Naive thymus-derived CD4-positive, alpha-beta T cell (primary cell): ENCODE measurements around the gene ERCC5. TPM values are rescaled to one million over a fixed set of nuclear protein-coding genes. Genes with fewer than 3 reads are reported as not detected.
A peak's percentile ranks its signal among the peaks of the same experiment; 100 is the strongest.

Experiments used
- ATAC-seq: fragments of 150-1000 bp; cut with Tn5 transposase; 2 replicates; pipeline ENCODE4 v1.10.0; 2021; ENCODE audit warnings: mild to moderate bottlenecking, moderate library complexity
- CTCF ChIA-PET: fragments of 350-600 bp; sonication (Branson Sonifier 250); formaldehyde crosslinking; loops from one replicate; lab custom pipeline; 2021; ENCODE audit warnings: antibody characterized with exemption; lab: Charles Lee
- POLR2A ChIA-PET: fragments of 350-600 bp; sonication (Branson Sonifier 250); formaldehyde crosslinking; loops from one replicate; lab custom pipeline; 2021; ENCODE audit warnings: antibody characterized with exemption, inconsistent platforms; lab: Charles Lee
- DNase-seq, 9 donors: peaks; one replicate each; pipeline versions ENCODE4 v3.0.0 to v3.0.0-alpha.2; 2020 to 2022; ENCODE audit warnings: mixed read lengths in 1 of 9
- H3K27ac ChIP-seq: one replicate; pipeline ENCODE4 v1.7.0; 2013; ENCODE audit warnings: mild to moderate bottlenecking, low read depth, low read length, moderate library complexity
- H3K27me3 ChIP-seq, 2 donors: one replicate each; pipeline ENCODE4 v1.7.0; 2013; ENCODE audit warnings: low read length in 2 of 2, mild to moderate bottlenecking in 2 of 2, moderate library complexity in 2 of 2; ENCODE audit not compliant: control insufficient read depth in 2 of 2, insufficient read depth in 2 of 2
- H3K36me3 ChIP-seq, 3 experiments: 1 replicate in 2 of 3; 2 replicates in 1 of 3; pipeline ENCODE4 v1.7.0; 2013; ENCODE audit warnings: low read length in 3 of 3, mild to moderate bottlenecking in 3 of 3, moderate library complexity in 1 of 3; ENCODE audit not compliant: insufficient read depth in 3 of 3, control insufficient read depth in 2 of 3
- H3K4me1 ChIP-seq, 2 donors: one replicate each; pipeline ENCODE4 v1.7.0; 2013; ENCODE audit warnings: low read length in 2 of 2, mild to moderate bottlenecking in 2 of 2, moderate library complexity in 1 of 2; ENCODE audit not compliant: control insufficient read depth in 2 of 2, insufficient read depth in 2 of 2
- H3K4me3 ChIP-seq: 2 replicates; pipeline ENCODE4 v1.7.0; 2013; ENCODE audit warnings: mild to moderate bottlenecking, low read length
- H3K9me3 ChIP-seq, 3 experiments: 1 replicate in 2 of 3; 2 replicates in 1 of 3; pipeline ENCODE4 v1.7.0; 2013; ENCODE audit warnings: low read length in 3 of 3; ENCODE audit not compliant: control insufficient read depth in 2 of 3
- H3K27ac Mint-ChIP-seq, 9 donors: one replicate each; pipeline ENCODE4 v1.8.0; 2020 to 2022; ENCODE audit warnings: mixed read lengths in 9 of 9, mild to moderate bottlenecking in 8 of 9, moderate library complexity in 5 of 9, inconsistent platforms in 2 of 9
- H3K27me3 Mint-ChIP-seq, 5 donors: one replicate each; pipeline ENCODE4 v1.8.0; 2021 to 2022; ENCODE audit warnings: mixed read lengths in 5 of 5, mild to moderate bottlenecking in 1 of 5
- H3K36me3 Mint-ChIP-seq, 5 donors: one replicate each; pipeline ENCODE4 v1.8.0; 2020 to 2022; ENCODE audit warnings: mixed read lengths in 5 of 5, mild to moderate bottlenecking in 3 of 5, inconsistent platforms in 1 of 5
- H3K4me1 Mint-ChIP-seq, 7 donors: one replicate each; pipeline ENCODE4 v1.8.0; 2020 to 2022; ENCODE audit warnings: mixed read lengths in 7 of 7, mild to moderate bottlenecking in 3 of 7, inconsistent platforms in 1 of 7
- H3K4me3 Mint-ChIP-seq, 10 donors: one replicate each; pipeline ENCODE4 v1.8.0; 2020 to 2022; ENCODE audit warnings: mild to moderate bottlenecking in 10 of 10, mixed read lengths in 10 of 10, moderate library complexity in 6 of 10, inconsistent platforms in 2 of 10
- H3K9me3 Mint-ChIP-seq, 11 donors: one replicate each; pipeline ENCODE4 v1.8.0; 2020 to 2022; ENCODE audit warnings: mixed read lengths in 11 of 11, mild to moderate bottlenecking in 4 of 11, inconsistent platforms in 1 of 11, moderate library complexity in 1 of 11
- intact Hi-C, 2 donors: fragments of 100-400 bp; cut with micrococcal nuclease; formaldehyde crosslinking; loops; one replicate each; pipeline ENCODE4 v1.15.1; 2023
- polyA plus RNA-seq, 2 donors: library from polyadenylated mRNA; unstranded; fragments of 300-500 nt; fragmentation: Illumina TruSeq; gene quantifications; one replicate each; pipeline ENCODE4 v1.2.3, GENCODE V29; 2021
- total RNA-seq, 6 experiments: library from RNA in 5 of 6; stranded (reverse) in 5 of 6; gene quantifications; 1 replicate in 5 of 6; 2 replicates in 1 of 6; pipeline ENCODE4 v1.2.3 and lab custom pipeline; 2021 to 2026

Gene ERCC5
- total and polyA plus RNA-seq, 7 experiments from 2014 or later, result 48.6 to 158 (median 93.4) TPM

- H3K36me3 ChIP-seq, result no peaks in the 10 kb centered on the region
- CTCF ChIA-PET, result no interaction called here
- H3K4me3 Mint-ChIP-seq, result no peak overlapping the region
- H3K9me3 ChIP-seq, result no peaks in the 10 kb centered on the region
- H3K27me3 Mint-ChIP-seq, result peaks cover 28 to 50% (median 35%) of the 10 kb centered on the region in 5 donors
- H3K4me3 ChIP-seq, result no peak overlapping the region
- no peaks in the 10 kb centered on the region for H3K27me3 ChIP-seq
- H3K4me1 Mint-ChIP-seq, result peaks cover 0 to 5% (median 0%) of the 10 kb centered on the region in 7 donors
- H3K4me1 ChIP-seq, result no peaks in the 10 kb centered on the region
- no peaks in the 10 kb centered on the region for H3K9me3 Mint-ChIP-seq
- DNase-seq, result no peak
- intact Hi-C loops, result no loop called here
- no peaks in the 10 kb centered on the region for H3K36me3 Mint-ChIP-seq
- no peak overlapping the region for H3K27ac ChIP-seq
- POLR2A ChIA-PET, result no interaction called here
- ATAC-seq, result no peak
- H3K27ac Mint-ChIP-seq, result peak overlapping the region in 1 of 9 donors; percentile 8
Observed at GRCh38 chr13:102912599-102912998, 66.8 kb downstream of the ERCC5 start.

DNA sequence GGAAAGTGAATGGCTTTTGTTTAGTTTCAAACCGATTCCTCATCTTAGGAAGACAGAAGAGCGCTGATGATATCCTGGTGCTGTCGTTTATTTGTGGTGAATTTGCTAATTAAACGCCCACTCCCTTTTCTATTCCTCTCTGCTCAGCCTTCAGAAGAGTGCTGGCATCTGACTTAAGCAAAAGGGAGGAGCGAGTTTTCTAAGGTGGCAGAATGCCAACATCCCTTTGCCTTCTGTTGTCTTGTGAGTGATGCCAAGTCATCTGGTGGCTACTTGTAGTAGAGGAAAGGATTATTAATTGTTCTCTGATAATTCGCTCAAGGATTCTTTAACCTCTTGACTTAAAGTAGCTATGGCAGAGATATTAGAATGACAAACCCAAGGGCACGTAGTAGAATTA, 68.1 kb downstream of the ERCC5 start:
- H3K4me3 Mint-ChIP-seq, result no peak overlapping the region
- no peak for DNase-seq
- Histone ChIP-seq H3K27me3 (no peaks in the 10 kb centered on the region), H3K27ac (no peak overlapping the region), H3K4me1 (no peaks in the 10 kb centered on the region), H3K4me3 (no peak overlapping the region), H3K36me3 (no peaks in the 10 kb centered on the region), H3K9me3 (no peaks in the 10 kb centered on the region)
- ChIA-PET POLR2A (no interaction called here), CTCF (interaction anchor here (0.6 kb wide), 1 partner anchor 159 kb away, joined by 3 read pairs; no protein-coding TSS in a partner anchor)
- H3K27me3 Mint-ChIP-seq, result peaks cover 28 to 45% (median 36%) of the 10 kb centered on the region in 5 donors
- H3K27ac Mint-ChIP-seq, result no peak overlapping the region
- H3K4me1 Mint-ChIP-seq, result peaks cover 0 to 5% (median 0%) of the 10 kb centered on the region in 7 donors
- intact Hi-C loops, result no loop called here
- H3K9me3 Mint-ChIP-seq, result peaks cover 0 to 5% (median 0%) of the 10 kb centered on the region in 11 donors
- no peaks in the 10 kb centered on the region for H3K36me3 Mint-ChIP-seq
- no peak for ATAC-seq

- intact Hi-C loops, result no loop called here
- H3K9me3 ChIP-seq, result no peaks in the 10 kb centered on the region
- no peak overlapping the region for H3K27ac Mint-ChIP-seq
- H3K4me1 Mint-ChIP-seq, result peaks cover 0 to 5% (median 0%) of the 10 kb centered on the region in 7 donors
- H3K4me1 ChIP-seq, result no peaks in the 10 kb centered on the region
- H3K27ac ChIP-seq, result no peak overlapping the region
- no peaks in the 10 kb centered on the region for H3K36me3 ChIP-seq
- ChIA-PET POLR2A (no interaction called here), CTCF (no interaction called here)
- peaks cover 33 to 49% (median 41%) of the 10 kb centered on the region in 5 donors for H3K27me3 Mint-ChIP-seq
- no peaks in the 10 kb centered on the region for H3K36me3 Mint-ChIP-seq
- H3K4me3 ChIP-seq, result no peak overlapping the region
- peaks cover 0 to 7% (median 4%) of the 10 kb centered on the region in 11 donors for H3K9me3 Mint-ChIP-seq
- H3K4me3 Mint-ChIP-seq, result no peak overlapping the region
- DNase-seq (no peak), ATAC-seq (no peak)
- H3K27me3 ChIP-seq, result no peaks in the 10 kb centered on the region
Observed at GRCh38 chr13:102914339-102914930, 68.6 kb downstream of the ERCC5 start.

- peaks cover 0 to 13% (median 7%) of the 10 kb centered on the region in 11 donors for H3K9me3 Mint-ChIP-seq
- H3K36me3 Mint-ChIP-seq, result no peaks in the 10 kb centered on the region
- H3K9me3 ChIP-seq, result no peaks in the 10 kb centered on the region
- no peak overlapping the region for H3K4me3 ChIP-seq
- CTCF ChIA-PET, result no interaction called here
- no peaks in the 10 kb centered on the region for H3K4me1 ChIP-seq
- peaks cover 0 to 3% of the 10 kb centered on the region in 2 donors for H3K27me3 ChIP-seq
- H3K4me3 Mint-ChIP-seq, result no peak overlapping the region
- H3K27me3 Mint-ChIP-seq, result peaks cover 25 to 50% (median 40%) of the 10 kb centered on the region in 5 donors
- no peaks in the 10 kb centered on the region for H3K36me3 ChIP-seq
- intact Hi-C loops, result no loop called here
- H3K27ac Mint-ChIP-seq, result no peak overlapping the region
- POLR2A ChIA-PET, result no interaction called here
- no peak overlapping the region for H3K27ac ChIP-seq
- H3K4me1 Mint-ChIP-seq, result peaks cover 0 to 5% (median 0%) of the 10 kb centered on the region in 7 donors
- ATAC-seq (no peak), DNase-seq (no peak)
Observed at GRCh38 chr13:102915393-102915930, 69.6 kb downstream of the ERCC5 start.

GRCh38 chr13:102917019-102917418, 71.2 kb downstream of the ERCC5 start:
- Mint-ChIP-seq H3K36me3 (no peaks in the 10 kb centered on the region), H3K4me1 (peaks cover 0 to 5% (median 0%) of the 10 kb centered on the region in 7 donors), H3K27me3 (peaks cover 19 to 65% (median 54%) of the 10 kb centered on the region in 5 donors), H3K4me3 (no peak overlapping the region), H3K9me3 (peaks cover 0 to 13% (median 7%) of the 10 kb centered on the region in 11 donors), H3K27ac (no peak overlapping the region)
- H3K4me3 ChIP-seq, result no peak overlapping the region
- H3K4me1 ChIP-seq, result no peaks in the 10 kb centered on the region
- ChIA-PET POLR2A (no interaction called here), CTCF (no interaction called here)
- no peak for ATAC-seq
- intact Hi-C loops, result loop anchor here in 1 of 2 donors (2.0 kb wide), 1 partner anchor 336 kb away; no protein-coding TSS in a partner anchor
- peaks cover 0 to 3% of the 10 kb centered on the region in 2 donors for H3K27me3 ChIP-seq
- H3K27ac ChIP-seq, result no peak overlapping the region
- no peaks in the 10 kb centered on the region for H3K9me3 ChIP-seq
- no peak for DNase-seq
- H3K36me3 ChIP-seq, result no peaks in the 10 kb centered on the region

GRCh38 chr13:102922184-102922583, 76.4 kb downstream of the ERCC5 start:
- no peaks in the 10 kb centered on the region for H3K4me1 ChIP-seq
- Mint-ChIP-seq H3K27me3 (peaks cover 10 to 71% (median 60%) of the 10 kb centered on the region in 5 donors), H3K9me3 (peaks cover 0 to 23% (median 9%) of the 10 kb centered on the region in 11 donors), H3K36me3 (peaks cover 0 to 3% (median 0%) of the 10 kb centered on the region in 5 donors), H3K4me3 (no peak overlapping the region), H3K27ac (no peak overlapping the region), H3K4me1 (peaks cover 0 to under 1% (median 0%) of the 10 kb centered on the region in 7 donors)
- H3K36me3 ChIP-seq, result no peaks in the 10 kb centered on the region
- no peaks in the 10 kb centered on the region for H3K9me3 ChIP-seq
- peaks cover 0 to 3% of the 10 kb centered on the region in 2 donors for H3K27me3 ChIP-seq
- no peak overlapping the region for H3K4me3 ChIP-seq
- CTCF ChIA-PET, result no interaction called here
- POLR2A ChIA-PET, result no interaction called here
- ATAC-seq (no peak), DNase-seq (no peak)
- intact Hi-C loops, result no loop called here
- no peak overlapping the region for H3K27ac ChIP-seq
